Lower leg skin (tissue), 4 donors: ENCODE measurements around the gene KYAT1. TPM values are rescaled to one million over a fixed set of nuclear protein-coding genes. Genes with fewer than 3 reads are reported as not detected.

ENCODE experiments used
- DNase-seq, 2 donors: peaks; one replicate each; pipeline ENCODE4 v3.0.0-alpha.2; 2019; ENCODE audit warnings: low spot score in 2 of 2
- H3K4me3 ChIP-seq: fragments of 200-600 bp; sonication (generic); 2 replicates; pipeline ENCODE4 v1.5.1; 2017; ENCODE audit warnings: mild to moderate bottlenecking, low read depth; ENCODE audit not compliant: poor library complexity, severe bottlenecking
- POLR2A ChIP-seq, 2 donors: fragments of 450-650 bp; IDR thresholded peaks; one replicate each; pipeline ENCODE4 v1.6.1; 2016 to 2017; ENCODE audit warnings: antibody characterized with exemption in 2 of 2, mild to moderate bottlenecking in 1 of 2, moderate library complexity in 1 of 2
- WGBS, 2 donors: methylation state at CpG; one replicate each; pipeline ENCODE4 v1.1.5; 2018; 5-methylcytosine and 5-hydroxymethylcytosine counted together
- intact Hi-C: fragments of 100-400 bp; cut with DNase I; formaldehyde crosslinking; loops from one replicate; pipeline ENCODE4 v1.15.0; 2023; ENCODE audit warnings: low total_unique reads
- total RNA-seq, 4 donors: library from RNA; depleted of rRNA; stranded (reverse); fragments of >200 nt; gene quantifications; one replicate each; pipeline ENCODE4 v1.1.0, GENCODE V29; 2016
- TF ChIP-seq, protein P1 (sequence below), 3 donors: fragments of 450-650 bp; IDR thresholded peaks; one replicate each; pipeline ENCODE4 v1.5.1; 2016; ENCODE audit warnings: antibody characterized with exemption in 3 of 3, mild to moderate bottlenecking in 3 of 3, moderate library complexity in 2 of 3

KYAT1 gene
- total RNA-seq: 10 to 100 TPM in 2 of 4 donors, 1 to 10 TPM in 2; 8.2 to 19.4 (median 10.9) TPM

- no peak for TF ChIP-seq POLR2A (IDR thresholded peaks at IDR 0.05)
- TF ChIP-seq, protein P1, sequence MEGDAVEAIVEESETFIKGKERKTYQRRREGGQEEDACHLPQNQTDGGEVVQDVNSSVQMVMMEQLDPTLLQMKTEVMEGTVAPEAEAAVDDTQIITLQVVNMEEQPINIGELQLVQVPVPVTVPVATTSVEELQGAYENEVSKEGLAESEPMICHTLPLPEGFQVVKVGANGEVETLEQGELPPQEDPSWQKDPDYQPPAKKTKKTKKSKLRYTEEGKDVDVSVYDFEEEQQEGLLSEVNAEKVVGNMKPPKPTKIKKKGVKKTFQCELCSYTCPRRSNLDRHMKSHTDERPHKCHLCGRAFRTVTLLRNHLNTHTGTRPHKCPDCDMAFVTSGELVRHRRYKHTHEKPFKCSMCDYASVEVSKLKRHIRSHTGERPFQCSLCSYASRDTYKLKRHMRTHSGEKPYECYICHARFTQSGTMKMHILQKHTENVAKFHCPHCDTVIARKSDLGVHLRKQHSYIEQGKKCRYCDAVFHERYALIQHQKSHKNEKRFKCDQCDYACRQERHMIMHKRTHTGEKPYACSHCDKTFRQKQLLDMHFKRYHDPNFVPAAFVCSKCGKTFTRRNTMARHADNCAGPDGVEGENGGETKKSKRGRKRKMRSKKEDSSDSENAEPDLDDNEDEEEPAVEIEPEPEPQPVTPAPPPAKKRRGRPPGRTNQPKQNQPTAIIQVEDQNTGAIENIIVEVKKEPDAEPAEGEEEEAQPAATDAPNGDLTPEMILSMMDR (IDR thresholded peaks at IDR 0.05): no peak
- peak; percentile 96 to 100 for DNase-seq
- 0 to 1% methylated on average over 66 of the region's 70 CpGs for WGBS, 2 donors
- intact Hi-C loops: loop anchor here (5.0 kb wide), 1 partner anchor 145 kb away; the partner anchor contains the start of gene SH3GLB2
- H3K4me3 ChIP-seq: peak within 1 kb of the TSS; percentile 88
Observed at GRCh38 chr9:128881884-128882676, at the start of gene KYAT1, which contains the start of gene LRRC8A. Gene KYAT1, minus strand, starts transcription at chr9:128881950. Its CDS starts 36,545 bp downstream, at chr9:128845405. Gene LRRC8A, plus strand, starts transcription at chr9:128882133. Its CDS starts 25,032 bp downstream, at chr9:128907165.

DNA sequence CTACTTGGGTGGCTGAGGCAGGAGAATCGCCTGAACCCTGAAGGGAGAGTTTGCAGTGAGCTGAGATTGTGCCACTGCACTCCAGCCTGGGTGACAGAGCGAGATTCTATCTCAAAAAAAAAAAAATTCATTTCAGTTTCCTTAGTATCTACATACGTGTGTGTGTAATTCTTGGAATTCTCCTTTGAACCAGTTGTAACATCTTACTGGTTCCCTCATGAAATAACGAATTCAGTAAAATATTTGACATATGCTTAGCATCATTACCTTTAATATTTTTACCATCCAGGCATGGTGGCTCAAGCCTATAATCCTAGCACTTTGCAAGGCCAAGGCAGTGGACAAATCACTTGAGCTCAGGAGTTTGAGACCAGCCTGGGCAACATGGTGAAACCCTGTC is 47.8 kb upstream of the KYAT1 start:
- no peak for TF ChIP-seq POLR2A (IDR thresholded peaks at IDR 0.05)
- TF ChIP-seq, protein P1 (IDR thresholded peaks at IDR 0.05): no peak
- H3K4me3 ChIP-seq: no peak overlapping the region
- no peak for DNase-seq
- 80 to 85% methylated on average over 4 of the region's 4 CpGs for WGBS, 2 donors
- intact Hi-C loops: loop anchor here (5.0 kb wide), 1 partner anchor 67 kb away; no protein-coding TSS in a partner anchor

- TF ChIP-seq, protein P1 (IDR thresholded peaks at IDR 0.05): no peak
- TF ChIP-seq POLR2A (IDR thresholded peaks at IDR 0.05): no peak
- DNase-seq: no peak
- WGBS, 2 donors: 77 to 82% methylated on average over 2 of the region's 2 CpGs
- intact Hi-C loops: loop anchor here (5.0 kb wide), 1 partner anchor 66 kb away; no protein-coding TSS in a partner anchor
- H3K4me3 ChIP-seq: no peak overlapping the region
Observed at GRCh38 chr9:128928624-128929023, 46.9 kb upstream of the KYAT1 start.

DNA sequence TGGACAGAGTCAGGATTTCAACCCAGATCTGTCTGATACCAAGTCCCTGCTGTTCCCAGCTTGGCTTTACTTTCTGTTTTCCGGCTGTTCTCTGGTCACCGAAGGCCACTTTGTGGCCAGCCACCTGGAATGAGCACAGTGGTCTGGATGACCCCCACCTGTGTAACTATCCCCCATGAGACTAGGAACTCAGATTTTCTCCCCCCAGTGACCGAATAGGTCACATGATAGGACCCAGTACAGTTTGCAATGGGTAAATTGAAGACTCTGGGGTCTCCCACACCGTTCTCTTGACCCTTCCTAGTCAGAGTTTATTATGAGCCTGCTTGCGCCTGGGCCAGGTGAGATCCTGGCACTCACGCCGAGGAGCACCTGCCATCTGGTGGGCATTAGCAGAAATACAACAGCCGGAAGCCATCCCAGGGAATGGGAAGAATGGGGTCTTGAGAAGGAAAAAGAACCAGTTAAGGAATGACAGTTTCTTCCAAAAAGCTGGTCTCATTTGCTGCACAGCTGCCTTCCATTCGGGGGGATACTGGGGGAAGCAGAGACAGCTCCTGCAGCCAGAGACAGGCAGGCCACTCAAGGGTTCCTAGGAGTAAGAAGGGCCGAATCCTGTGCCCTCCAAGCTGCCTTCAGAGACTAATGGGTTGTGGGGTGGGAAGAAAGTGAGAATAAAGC is 46.1 kb upstream of the KYAT1 start:
- no peak overlapping the region for H3K4me3 ChIP-seq
- no peak for TF ChIP-seq POLR2A (IDR thresholded peaks at IDR 0.05)
- TF ChIP-seq, protein P1 (IDR thresholded peaks at IDR 0.05): peak in 1 of 3 donors; percentile 29
- intact Hi-C loops: loop anchor here (5.0 kb wide), 1 partner anchor 66 kb away; no protein-coding TSS in a partner anchor
- WGBS, 2 donors: 30 to 33% methylated on average over 10 of the region's 10 CpGs
- no peak for DNase-seq

DNA sequence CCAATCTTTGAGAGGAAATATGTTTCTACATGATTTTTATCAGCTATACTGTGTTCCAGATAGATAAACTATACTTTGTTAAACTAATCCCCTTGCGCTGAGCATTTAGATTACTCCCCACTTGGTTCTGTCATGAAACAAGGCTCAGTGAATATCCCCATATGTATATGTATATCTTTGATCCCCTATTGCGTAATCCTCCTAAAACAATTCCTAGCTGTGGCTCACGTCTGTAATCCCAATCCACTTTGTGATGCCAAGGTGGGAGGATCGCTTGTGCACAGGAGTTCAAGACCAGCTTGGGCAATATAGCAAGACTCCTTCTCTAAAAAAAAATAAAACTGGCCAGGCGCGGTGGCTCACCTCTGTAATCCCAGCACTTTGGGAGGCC is 41.7 kb upstream of the KYAT1 start:
- H3K4me3 ChIP-seq: no peak overlapping the region
- no peak for DNase-seq
- WGBS, 2 donors: 85 to 88% methylated on average over 6 of the region's 6 CpGs
- TF ChIP-seq POLR2A (IDR thresholded peaks at IDR 0.05): no peak
- TF ChIP-seq, protein P1 (IDR thresholded peaks at IDR 0.05): no peak
- intact Hi-C loops: no loop called here
